ENCODE measurements around the gene SH3RF1.

SH3RF1 gene

DNA sequence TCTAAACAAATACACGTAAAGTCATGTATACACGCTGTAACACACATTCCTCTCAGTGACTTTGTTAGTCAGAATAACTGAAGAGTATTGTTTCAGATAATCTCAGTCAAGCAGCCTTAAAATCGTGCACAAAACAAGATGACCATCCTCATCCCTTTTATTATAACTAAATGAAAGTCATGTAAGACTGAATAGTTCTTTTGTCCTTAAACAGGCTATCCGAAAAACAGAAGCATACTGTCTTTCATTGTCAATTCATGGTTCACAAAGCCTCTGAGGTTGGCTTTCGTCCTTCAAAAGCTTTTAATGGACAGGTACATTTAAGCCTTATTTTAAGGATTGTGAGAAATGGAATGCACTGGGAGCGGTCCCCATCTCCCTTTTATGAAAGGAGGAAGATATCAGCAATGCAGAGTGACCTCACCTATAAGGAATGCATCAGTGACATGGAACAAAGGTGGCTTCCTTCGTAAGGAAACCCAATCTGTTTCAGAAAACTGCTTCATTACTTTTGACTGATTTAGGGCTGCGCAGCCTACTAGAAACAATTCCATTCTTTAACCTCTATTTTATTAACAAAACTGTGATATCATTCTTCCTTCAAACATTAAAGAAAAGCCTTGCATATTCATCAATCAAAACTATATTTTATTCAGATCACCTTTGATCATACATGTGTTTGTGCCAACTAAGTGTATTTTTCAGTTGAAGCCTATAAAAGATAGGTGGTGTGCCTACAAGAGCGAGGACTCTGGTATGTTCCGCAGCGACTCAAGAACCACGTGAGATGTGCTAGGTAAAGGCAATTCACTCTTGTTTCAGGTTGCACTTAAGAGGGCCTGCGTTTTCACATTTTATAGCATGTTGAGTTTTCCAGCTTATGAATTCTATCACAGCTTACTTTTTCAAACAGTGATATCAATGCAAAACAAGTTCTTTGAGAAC lies 19.2 kb downstream of the SH3RF1 start:
- peak; percentile 33 for DNase-seq (ENCODE audit: low spot score)

GRCh38 chr4:169250796-169251195 lies 20.0 kb downstream of the SH3RF1 start:
- no peak for DNase-seq (ENCODE audit: low spot score)

- DNase-seq (ENCODE audit: low spot score), result no peak
Observed at GRCh38 chr4:169249999-169250398, 20.8 kb downstream of the SH3RF1 start.

GRCh38 chr4:169249214-169249973 lies 21.4 kb downstream of the SH3RF1 start:
- no peak for DNase-seq (ENCODE audit: low spot score)

- DNase-seq (ENCODE audit: low spot score), result no peak
Observed at GRCh38 chr4:169248645-169249044, 22.1 kb downstream of the SH3RF1 start.

- DNase-seq (ENCODE audit: low spot score), result no peak
Observed at GRCh38 chr4:169246957-169247396, 23.8 kb downstream of the SH3RF1 start.

DNA sequence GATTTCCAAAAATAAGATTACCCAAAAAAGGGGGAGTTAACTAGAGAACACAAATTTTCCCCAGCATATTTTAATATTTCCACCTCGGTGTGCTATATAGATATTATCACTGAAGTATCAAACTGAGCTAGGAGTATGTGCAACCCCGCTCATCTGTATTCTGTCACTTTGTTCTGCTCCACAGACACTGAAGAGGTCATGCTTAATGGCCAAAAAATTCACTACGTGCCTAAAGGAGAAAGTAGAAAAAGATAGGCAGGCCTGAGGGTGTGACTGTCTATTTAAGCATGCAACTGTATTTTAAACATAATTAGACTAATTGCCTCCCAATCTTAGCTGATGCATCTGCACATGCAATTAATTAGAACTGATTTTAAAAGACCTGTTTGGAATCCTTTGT lies 24.5 kb downstream of the SH3RF1 start:
- no peak for DNase-seq (ENCODE audit: low spot score)

GRCh38 chr4:169245061-169245460 lies 25.7 kb downstream of the SH3RF1 start:
- DNase-seq (ENCODE audit: low spot score), result no peak

DNA sequence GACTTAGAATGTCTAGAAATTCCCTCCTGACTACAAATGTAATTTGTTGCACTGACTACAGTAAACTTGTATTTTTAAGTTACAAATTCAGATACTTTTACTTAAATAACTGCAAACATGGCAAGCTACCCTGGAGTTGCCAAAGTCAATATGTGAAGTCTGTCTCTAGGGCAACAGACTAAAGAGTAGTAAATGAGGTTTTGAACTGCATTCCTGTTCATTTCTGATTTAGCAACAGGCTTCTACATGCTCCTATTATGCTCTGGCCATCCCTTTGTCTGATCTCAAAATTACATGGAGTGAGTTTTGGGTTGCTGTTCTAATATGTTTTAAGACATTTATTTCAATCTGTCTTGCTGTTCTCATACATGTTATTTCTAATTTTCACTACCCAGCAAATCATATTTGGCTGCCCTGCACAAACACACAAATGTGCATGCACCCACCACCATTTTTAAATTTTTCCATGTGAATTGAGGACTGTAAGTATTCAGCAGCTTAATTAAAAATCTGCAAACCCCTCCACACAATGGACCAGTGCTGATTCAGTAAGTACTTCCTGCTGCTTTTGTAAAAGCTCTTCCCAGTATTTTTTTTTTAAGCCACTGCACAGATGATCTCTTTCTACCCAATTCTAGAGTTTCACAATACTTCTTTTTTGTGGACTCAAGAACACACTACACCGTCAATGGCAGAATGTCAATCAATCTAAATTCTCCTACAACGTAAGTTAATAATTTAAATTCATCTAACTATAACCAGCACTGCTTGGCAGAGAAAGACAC lies 26.7 kb downstream of the SH3RF1 start:
- no peak for DNase-seq (ENCODE audit: low spot score)

DNA sequence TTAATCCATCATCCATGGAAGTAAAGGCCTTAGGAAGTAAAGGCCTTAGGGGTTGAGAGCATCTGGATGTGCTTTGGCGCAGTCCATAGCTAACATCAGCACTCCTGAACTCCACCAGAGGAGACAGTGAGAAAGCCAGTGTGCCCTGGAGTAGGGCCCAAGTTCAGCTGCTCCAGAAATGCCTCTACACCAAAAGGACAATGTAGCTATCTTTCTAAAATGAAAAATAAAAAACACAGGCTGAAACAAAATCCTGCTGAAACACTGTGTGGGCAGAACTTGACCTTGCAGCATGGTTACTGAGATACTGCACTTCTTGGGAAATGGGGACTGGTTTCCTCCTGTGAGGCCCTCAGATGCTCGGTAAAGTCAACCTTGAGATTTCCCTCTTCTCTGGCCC lies 29.3 kb downstream of the SH3RF1 start:
- no peak for DNase-seq (ENCODE audit: low spot score)

- no peak for DNase-seq (ENCODE audit: low spot score)
Observed at GRCh38 chr4:169239221-169239905, 31.4 kb downstream of the SH3RF1 start.

DNA sequence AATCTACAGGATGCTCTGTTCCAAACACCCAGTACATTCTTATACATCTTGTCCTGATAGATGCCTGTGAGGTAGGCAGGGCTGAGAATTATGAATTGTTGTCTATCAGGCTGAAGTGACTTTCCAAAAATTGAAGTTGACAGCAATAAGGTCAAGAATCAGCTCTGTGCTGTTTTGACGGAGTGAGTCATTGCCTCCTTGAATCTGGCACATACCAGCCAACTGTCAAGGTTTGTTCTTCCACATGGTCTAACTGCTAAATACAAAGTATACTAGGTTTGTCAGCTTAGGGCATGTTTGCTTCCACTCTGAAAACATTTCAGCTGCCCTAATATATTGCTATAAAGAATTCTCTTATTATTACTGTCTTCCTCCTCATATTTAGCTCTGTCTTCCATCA lies 32.3 kb downstream of the SH3RF1 start:
- no peak for DNase-seq (ENCODE audit: low spot score)

GRCh38 chr4:169236873-169237626 lies 33.7 kb downstream of the SH3RF1 start:
- DNase-seq (ENCODE audit: low spot score), result no peak

DNA sequence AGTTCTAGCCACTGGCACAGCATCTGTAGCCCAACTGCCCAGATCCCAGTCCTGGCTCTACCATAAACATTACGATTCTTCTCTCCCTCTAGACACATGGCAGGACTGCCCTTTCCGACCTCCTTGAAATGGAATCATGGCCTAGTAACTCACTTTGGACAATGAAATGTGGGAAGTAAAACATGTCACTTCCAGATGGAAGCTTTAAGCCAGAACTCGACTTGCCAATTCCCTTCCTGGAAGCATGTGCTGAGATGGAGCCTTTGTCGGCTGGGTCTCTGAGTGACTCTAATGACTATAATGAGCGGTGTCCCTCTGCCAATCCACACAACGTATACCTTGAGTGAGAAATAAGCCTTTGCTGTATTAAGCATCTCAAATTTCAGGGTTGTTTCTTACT lies 34.7 kb downstream of the SH3RF1 start:
- DNase-seq (ENCODE audit: low spot score), result no peak

DNA sequence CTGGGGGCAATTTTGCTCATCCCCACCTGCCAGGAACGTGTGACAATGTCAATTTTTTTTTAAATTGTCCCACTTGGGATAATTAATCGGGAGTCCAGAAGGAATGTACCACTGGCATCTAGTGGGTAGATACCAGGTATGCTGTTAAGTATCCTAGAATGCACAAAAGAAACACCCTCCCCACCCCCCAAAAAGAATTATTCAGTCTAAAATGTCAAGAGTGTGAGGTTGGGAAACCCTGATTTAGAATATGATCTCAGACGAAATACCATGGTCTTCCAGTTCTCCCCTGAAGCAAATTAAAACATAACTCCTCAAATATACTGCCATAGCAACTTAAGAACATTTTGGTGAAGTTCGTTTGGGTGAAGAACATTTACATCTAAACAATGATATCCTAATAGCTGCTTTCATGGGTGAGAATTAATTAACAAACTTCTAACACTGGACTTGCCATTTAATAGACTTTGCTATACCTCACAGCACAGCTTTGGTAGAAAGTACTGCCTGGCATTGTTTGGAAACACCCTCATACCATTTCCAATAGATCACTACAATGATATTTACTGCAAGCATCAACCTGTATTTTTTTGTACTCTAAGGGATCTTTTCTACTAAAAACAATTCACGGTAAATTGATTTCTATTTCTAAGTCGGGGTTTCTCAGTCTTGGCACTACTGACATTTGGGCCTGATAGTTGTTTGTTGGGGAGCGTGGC lies 36.5 kb downstream of the SH3RF1 start:
- DNase-seq (ENCODE audit: low spot score), result no peak

DNA sequence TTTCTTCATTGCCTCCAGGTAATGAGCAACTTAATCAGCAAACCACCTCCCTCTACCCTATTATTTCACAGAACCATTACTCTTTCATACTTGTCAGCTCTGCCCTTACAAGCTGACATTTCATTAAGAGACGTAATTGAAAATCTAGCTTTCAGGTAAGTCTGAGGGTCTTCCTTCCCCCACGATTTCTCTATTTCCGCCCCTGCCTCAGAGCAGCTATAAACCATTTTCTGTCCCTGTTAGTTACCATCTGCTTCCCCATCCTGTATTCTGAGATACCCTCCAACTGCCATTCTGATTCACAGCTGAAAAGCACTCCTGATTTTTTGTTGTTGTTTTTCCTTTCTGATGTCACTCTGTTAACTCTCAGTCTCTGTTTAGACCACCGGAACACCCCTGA lies 37.1 kb downstream of the SH3RF1 start:
- no peak for DNase-seq (ENCODE audit: low spot score)

DNA sequence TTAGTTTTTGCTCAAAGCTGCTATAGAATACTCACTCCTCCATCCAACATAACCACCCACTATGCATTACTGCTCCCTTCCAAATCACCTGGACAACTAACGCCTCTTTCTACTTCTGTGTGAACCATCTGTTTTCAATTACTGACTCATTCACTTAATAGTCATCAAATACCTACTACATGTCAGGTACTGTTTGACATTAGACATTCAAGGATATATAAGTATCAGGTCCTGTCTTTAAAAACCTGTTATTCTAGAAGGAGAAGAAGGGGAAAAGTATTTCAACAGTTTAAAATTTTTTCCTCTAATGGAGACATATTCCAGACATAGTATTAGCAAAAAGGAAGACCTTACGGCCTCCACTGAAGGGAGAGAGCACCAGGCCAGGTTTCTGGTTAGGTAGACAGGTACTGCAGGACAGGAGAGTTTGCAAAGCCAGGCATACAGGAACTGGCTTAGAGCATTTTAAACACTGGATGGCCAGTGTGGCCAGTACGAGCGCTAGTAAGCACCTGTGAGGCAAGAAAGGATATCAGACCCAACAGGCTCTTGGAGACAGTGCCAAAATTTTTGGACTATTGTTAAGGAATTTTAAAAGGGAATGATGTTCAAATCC lies 39.0 kb downstream of the SH3RF1 start:
- no peak for DNase-seq (ENCODE audit: low spot score)

GRCh38 chr4:169229571-169230028 lies 41.2 kb downstream of the SH3RF1 start:
- DNase-seq (ENCODE audit: low spot score), result no peak

DNA sequence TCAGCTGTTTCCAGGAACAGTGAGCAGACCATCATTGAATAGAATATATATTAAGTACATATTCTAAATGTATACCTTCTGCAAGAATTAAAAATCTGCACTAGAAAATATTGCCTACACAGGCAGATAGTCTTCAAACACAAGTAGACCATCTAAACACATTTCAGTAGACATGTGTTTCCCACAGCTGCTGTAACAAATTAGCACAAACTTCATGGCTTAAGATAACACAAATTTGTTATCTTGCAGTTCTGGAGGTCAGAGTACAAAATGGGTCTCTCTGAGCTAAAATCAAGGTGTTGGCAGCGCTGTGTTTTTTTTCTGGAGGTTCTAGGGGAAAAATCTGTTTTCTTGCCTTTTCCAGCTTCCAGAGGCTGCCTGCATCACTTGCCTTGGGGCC lies 42.7 kb downstream of the SH3RF1 start:
- no peak for DNase-seq (ENCODE audit: low spot score)

DNA sequence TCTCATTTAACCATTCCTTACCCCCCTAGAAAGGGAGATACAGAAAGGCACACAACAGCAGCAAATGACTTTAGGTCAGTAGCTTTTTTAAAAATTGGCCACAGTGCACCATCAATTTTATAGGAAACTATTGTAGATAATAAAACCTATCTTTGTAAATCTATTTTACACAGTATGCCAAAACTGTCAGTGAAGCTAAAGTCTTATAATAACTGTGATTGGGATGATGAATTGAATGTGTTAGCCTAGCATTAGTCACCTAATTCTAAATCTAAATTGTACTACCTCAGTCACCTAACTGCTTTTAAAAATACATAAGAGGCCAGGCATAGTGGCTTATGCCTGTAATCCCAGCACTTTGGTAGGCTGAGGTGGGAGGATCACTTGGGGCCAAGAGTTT lies 44.2 kb downstream of the SH3RF1 start:
- DNase-seq (ENCODE audit: low spot score), result no peak

All from globus pallidus (tissue), 1 donor.